Prostate gland (tissue), 2 donors: ENCODE results near the gene CHEK1.

Experiments
- POLR2A ChIP-seq: fragments of 450-650 bp; IDR thresholded peaks from one replicate; pipeline ENCODE4 v1.6.1; 2016; ENCODE audit warnings: antibody characterized with exemption, mild to moderate bottlenecking
- POLR2AphosphoS5 ChIP-seq: sonication (generic); formaldehyde crosslinking; IDR thresholded peaks from one replicate; pipeline ENCODE4 v1.6.1; 2017; ENCODE audit warnings: antibody characterized with exemption
- TF ChIP-seq, protein P1 (sequence below), 4 experiments: fragments of 200-600 bp in 2 of 4; fragments of 450-650 bp in 2 of 4; sonication (generic) in 2 of 4; IDR thresholded peaks; 1 replicate in 3 of 4; 2 replicates in 1 of 4; pipeline ENCODE4 v1.5.1; 2016 to 2019; ENCODE audit warnings: antibody characterized with exemption in 4 of 4, mild to moderate bottlenecking in 2 of 4, moderate library complexity in 2 of 4

DNA sequence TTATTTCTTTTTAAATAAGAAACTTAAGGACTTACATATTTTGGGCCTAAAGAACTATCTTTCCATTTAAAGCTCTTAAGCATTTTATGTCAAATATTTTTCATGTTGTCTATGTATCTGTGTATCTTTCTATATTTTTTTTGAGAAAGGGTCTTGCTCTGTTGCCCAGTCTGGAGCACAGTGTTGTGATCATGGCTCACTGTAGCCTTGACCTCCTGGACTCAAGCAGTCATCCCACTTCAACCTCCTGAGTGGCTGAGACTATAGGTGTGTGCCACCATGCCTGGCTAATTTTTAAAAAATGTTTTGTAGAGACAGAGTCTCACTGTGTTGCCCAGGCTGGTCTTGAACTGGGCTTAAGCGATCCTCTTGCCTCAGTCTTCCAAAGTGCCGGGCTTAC lies 24.3 kb upstream of the CHEK1 start:
- TF ChIP-seq, protein P1, sequence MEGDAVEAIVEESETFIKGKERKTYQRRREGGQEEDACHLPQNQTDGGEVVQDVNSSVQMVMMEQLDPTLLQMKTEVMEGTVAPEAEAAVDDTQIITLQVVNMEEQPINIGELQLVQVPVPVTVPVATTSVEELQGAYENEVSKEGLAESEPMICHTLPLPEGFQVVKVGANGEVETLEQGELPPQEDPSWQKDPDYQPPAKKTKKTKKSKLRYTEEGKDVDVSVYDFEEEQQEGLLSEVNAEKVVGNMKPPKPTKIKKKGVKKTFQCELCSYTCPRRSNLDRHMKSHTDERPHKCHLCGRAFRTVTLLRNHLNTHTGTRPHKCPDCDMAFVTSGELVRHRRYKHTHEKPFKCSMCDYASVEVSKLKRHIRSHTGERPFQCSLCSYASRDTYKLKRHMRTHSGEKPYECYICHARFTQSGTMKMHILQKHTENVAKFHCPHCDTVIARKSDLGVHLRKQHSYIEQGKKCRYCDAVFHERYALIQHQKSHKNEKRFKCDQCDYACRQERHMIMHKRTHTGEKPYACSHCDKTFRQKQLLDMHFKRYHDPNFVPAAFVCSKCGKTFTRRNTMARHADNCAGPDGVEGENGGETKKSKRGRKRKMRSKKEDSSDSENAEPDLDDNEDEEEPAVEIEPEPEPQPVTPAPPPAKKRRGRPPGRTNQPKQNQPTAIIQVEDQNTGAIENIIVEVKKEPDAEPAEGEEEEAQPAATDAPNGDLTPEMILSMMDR (IDR thresholded peaks at IDR 0.05): no peak
- TF ChIP-seq POLR2A (no peak), POLR2AphosphoS5 (no peak)
